ENCODE data around the gene BCL7C.
A peak's percentile ranks its signal among the peaks of the same experiment; 100 is the strongest.

Gene BCL7C

GRCh38 chr16:30922420-30922959 lies 28.6 kb upstream of the BCL7C start:
- FAIRE-seq, result peak; percentile 99

GRCh38 chr16:30921748-30922419 lies 28.0 kb upstream of the BCL7C start:
- peak; percentile 79 for FAIRE-seq

- FAIRE-seq, result no peak
Observed at GRCh38 chr16:30921459-30921747, 27.5 kb upstream of the BCL7C start.

GRCh38 chr16:30920891-30921290 lies 27.0 kb upstream of the BCL7C start:
- FAIRE-seq, result no peak

GRCh38 chr16:30918614-30919013 lies 24.7 kb upstream of the BCL7C start:
- FAIRE-seq, result no peak

GRCh38 chr16:30914830-30915229 lies 21.0 kb upstream of the BCL7C start:
- FAIRE-seq, result no peak

- no peak for FAIRE-seq
Observed at GRCh38 chr16:30912794-30913412, 19.0 kb upstream of the BCL7C start.

- FAIRE-seq, result no peak
Observed at GRCh38 chr16:30910427-30911029, 16.7 kb upstream of the BCL7C start.

GRCh38 chr16:30907064-30907463 lies 13.2 kb upstream of the BCL7C start:
- FAIRE-seq, result no peak

GRCh38 chr16:30904114-30904780 lies 10.4 kb upstream of the BCL7C start:
- FAIRE-seq, result no peak

GRCh38 chr16:30903596-30903995 lies 9.7 kb upstream of the BCL7C start:
- FAIRE-seq, result no peak

- no peak for FAIRE-seq
Observed at GRCh38 chr16:30903002-30903401, 9.1 kb upstream of the BCL7C start.

- FAIRE-seq, result no peak
Observed at GRCh38 chr16:30902029-30902972, 8.4 kb upstream of the BCL7C start.

- no peak for FAIRE-seq
Observed at GRCh38 chr16:30901201-30902028, 7.5 kb upstream of the BCL7C start.

GRCh38 chr16:30900588-30900987 lies 6.7 kb upstream of the BCL7C start:
- FAIRE-seq, result no peak

GRCh38 chr16:30899794-30900193 lies 5.9 kb upstream of the BCL7C start:
- FAIRE-seq, result no peak

- no peak for FAIRE-seq
Observed at GRCh38 chr16:30896889-30897733, 3.2 kb upstream of the BCL7C start.

GRCh38 chr16:30896261-30896888 lies 2.5 kb upstream of the BCL7C start, which contains the start of gene CTF1:
TSS of gene CTF1 (plus strand) at chr16:30896614. CDS start at chr16:30896644, 30 bp downstream.
- no peak for FAIRE-seq

- no peak for FAIRE-seq
Observed at GRCh38 chr16:30895627-30896260, 1.9 kb upstream of the BCL7C start.
